H1 (cell line): Measurements from ENCODE around the gene ALDH7A1.

ENCODE experiments used
- CEBPB ChIP-seq: IDR thresholded peaks from 2 replicates; pipeline ENCODE4 v1.6.1; 2012; ENCODE audit warnings: low read depth, low read length
- CTCF ChIP-seq, 3 experiments: IDR thresholded peaks; 1 replicate in 2 of 3; 2 replicates in 1 of 3; pipeline versions ENCODE4 v1.5.1 to v1.6.1; 2011; ENCODE audit warnings: low read length in 3 of 3, mild to moderate bottlenecking in 3 of 3, inconsistent platforms in 2 of 3, low read depth in 1 of 3, moderate library complexity in 1 of 3; ENCODE audit not compliant: insufficient read depth in 1 of 3; ENCODE audit errors: control extremely low read depth in 1 of 3
- EP300 ChIP-seq, 2 experiments: IDR thresholded peaks; 1 replicate in 1 of 2; 2 replicates in 1 of 2; pipeline ENCODE4 v1.6.1; 2011 to 2012; ENCODE audit warnings: low read depth in 2 of 2, low read length in 2 of 2, mild to moderate bottlenecking in 2 of 2, borderline replicate concordance in 1 of 2, inconsistent platforms in 1 of 2, moderate library complexity in 1 of 2
- JUN ChIP-seq: IDR thresholded peaks from 2 replicates; pipeline ENCODE4 v1.6.1; 2011; ENCODE audit warnings: low read depth, mild to moderate bottlenecking, improper control_type of control experiment, low read length
- MAX ChIP-seq: IDR thresholded peaks from 2 replicates; pipeline ENCODE4 v1.6.1; 2012; ENCODE audit warnings: inconsistent platforms
- POLR2A ChIP-seq, 2 experiments: IDR thresholded peaks; 1 replicate in 1 of 2; 2 replicates in 1 of 2; pipeline ENCODE4 v1.6.1; 2011; ENCODE audit warnings: low read depth in 2 of 2, low read length in 2 of 2, mild to moderate bottlenecking in 2 of 2; ENCODE audit errors: control extremely low read depth in 1 of 2
- SP2 ChIP-seq: IDR thresholded peaks from 2 replicates; pipeline ENCODE4 v1.6.1; 2012; ENCODE audit warnings: mild to moderate bottlenecking, low read length, inconsistent platforms
- SUZ12 ChIP-seq: fragments of 200-600 bp; sonication (generic); IDR thresholded peaks from 2 replicates; pipeline ENCODE4 v1.6.1; 2012; ENCODE audit warnings: mild to moderate bottlenecking, inconsistent platforms, low read length, moderate library complexity, mixed read lengths
- TAF7 ChIP-seq: optimal IDR thresholded peaks from 2 replicates; pipeline ENCODE3; 2011; ENCODE audit warnings: low read depth, mild to moderate bottlenecking, inconsistent platforms, low read length, moderate library complexity, borderline replicate concordance

GRCh38 chr5:126523818-126524510, 71.1 kb downstream of the ALDH7A1 start:
- no peak for TF ChIP-seq CTCF (IDR thresholded peaks at IDR 0.05; ENCODE audit: control extremely low read depth in 1 of 3, insufficient read depth in 1 of 3, low read depth in 1 of 3, low read length in 3 of 3)
- TF ChIP-seq MAX: no peak
- TF ChIP-seq SUZ12: no peak
- TF ChIP-seq EP300 (IDR thresholded peaks at IDR 0.05; ENCODE audit: borderline replicate concordance in 1 of 2, low read depth in 2 of 2, low read length in 2 of 2): no peak
- TF ChIP-seq SP2: no peak
- TF ChIP-seq TAF7: no peak
- no peak for TF ChIP-seq POLR2A (IDR thresholded peaks at IDR 0.05; ENCODE audit: control extremely low read depth in 1 of 2, low read depth in 2 of 2, low read length in 2 of 2)
- TF ChIP-seq CEBPB: no peak
- TF ChIP-seq JUN: no peak
